Measurements from ENCODE around the gene REEP1.

DNA sequence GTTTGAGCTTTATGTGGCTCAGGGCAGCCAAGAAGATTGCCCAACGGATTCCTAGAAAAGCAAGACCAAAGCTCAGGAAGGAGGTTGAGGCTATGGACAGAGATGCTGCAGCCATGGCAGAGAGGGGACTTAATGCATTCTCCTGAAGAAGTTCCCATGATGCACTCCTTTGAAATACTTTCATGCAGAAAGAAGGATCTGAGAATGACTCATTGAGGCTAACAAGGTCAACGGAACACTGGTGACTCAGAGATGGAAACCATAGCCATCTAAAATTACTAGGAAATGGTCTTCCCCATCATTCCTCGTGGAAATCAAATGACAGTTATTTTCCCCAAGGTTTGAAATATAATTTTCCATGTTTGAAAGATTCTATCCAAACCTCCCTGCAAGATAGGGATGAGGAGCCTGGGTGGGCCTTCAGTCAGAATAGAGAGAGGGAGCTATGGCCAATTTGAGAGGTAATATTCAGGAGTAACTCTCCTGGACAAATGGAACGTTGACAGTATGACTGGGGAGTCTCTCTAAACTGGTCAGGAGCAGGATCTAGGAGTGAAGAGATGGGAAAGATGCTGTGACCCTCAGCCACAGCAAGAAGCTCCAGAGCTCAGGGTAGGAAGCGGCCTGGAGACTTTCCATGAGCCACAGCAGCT is 63.0 kb downstream of the REEP1 start:
- TF ChIP-seq, protein P1, sequence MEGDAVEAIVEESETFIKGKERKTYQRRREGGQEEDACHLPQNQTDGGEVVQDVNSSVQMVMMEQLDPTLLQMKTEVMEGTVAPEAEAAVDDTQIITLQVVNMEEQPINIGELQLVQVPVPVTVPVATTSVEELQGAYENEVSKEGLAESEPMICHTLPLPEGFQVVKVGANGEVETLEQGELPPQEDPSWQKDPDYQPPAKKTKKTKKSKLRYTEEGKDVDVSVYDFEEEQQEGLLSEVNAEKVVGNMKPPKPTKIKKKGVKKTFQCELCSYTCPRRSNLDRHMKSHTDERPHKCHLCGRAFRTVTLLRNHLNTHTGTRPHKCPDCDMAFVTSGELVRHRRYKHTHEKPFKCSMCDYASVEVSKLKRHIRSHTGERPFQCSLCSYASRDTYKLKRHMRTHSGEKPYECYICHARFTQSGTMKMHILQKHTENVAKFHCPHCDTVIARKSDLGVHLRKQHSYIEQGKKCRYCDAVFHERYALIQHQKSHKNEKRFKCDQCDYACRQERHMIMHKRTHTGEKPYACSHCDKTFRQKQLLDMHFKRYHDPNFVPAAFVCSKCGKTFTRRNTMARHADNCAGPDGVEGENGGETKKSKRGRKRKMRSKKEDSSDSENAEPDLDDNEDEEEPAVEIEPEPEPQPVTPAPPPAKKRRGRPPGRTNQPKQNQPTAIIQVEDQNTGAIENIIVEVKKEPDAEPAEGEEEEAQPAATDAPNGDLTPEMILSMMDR (IDR thresholded peaks at IDR 0.05 in 8 of 11, conservative IDR thresholded peaks at IDR 0.05 in 3 of 11): no peak
- TF ChIP-seq POLR2A (IDR thresholded peaks at IDR 0.05): no peak
- no peak for TF ChIP-seq POLR2AphosphoS5 (IDR thresholded peaks at IDR 0.05)
